Endodermal cell (in vitro differentiated cells): ENCODE measurements around the gene KMT5B. TPM values are rescaled to one million over a fixed set of nuclear protein-coding genes. Genes with fewer than 3 reads are reported as not detected.
A peak's percentile ranks its signal among the peaks of the same experiment; 100 is the strongest.

ENCODE experiments used
- DNase-seq: peaks from one replicate; pipeline ENCODE4 v3.0.0-alpha.2; 2017
- H3K27ac ChIP-seq: 2 replicates; pipeline ENCODE4 v1.5.1; 2013; ENCODE audit warnings: mild to moderate bottlenecking, low read depth, low read length, moderate library complexity
- H3K27me3 ChIP-seq: 2 replicates; pipeline ENCODE4 v1.6.1; 2013; ENCODE audit warnings: mild to moderate bottlenecking, low read length, moderate library complexity; ENCODE audit not compliant: insufficient read depth, control insufficient read depth, poor library complexity, severe bottlenecking
- H3K36me3 ChIP-seq: 2 replicates; pipeline ENCODE4 v1.7.0; 2013; ENCODE audit warnings: mild to moderate bottlenecking, low read length, moderate library complexity; ENCODE audit not compliant: control insufficient read depth, insufficient read depth
- H3K4me1 ChIP-seq: one replicate; pipeline ENCODE4 v1.7.0; 2013; ENCODE audit warnings: low read length; ENCODE audit not compliant: control insufficient read depth, insufficient read depth
- H3K4me3 ChIP-seq: 2 replicates; pipeline ENCODE4 v1.5.1; 2013; ENCODE audit warnings: mild to moderate bottlenecking, low read length, moderate library complexity
- H3K9ac ChIP-seq: 2 replicates; pipeline ENCODE4 v1.6.1; 2013; ENCODE audit warnings: mild to moderate bottlenecking, low read length, moderate library complexity; ENCODE audit not compliant: poor library complexity, severe bottlenecking; ENCODE audit errors: extremely low read depth
- H3K9me3 ChIP-seq: 2 replicates; pipeline ENCODE4 v1.6.1; 2013; ENCODE audit warnings: mild to moderate bottlenecking, low read length, moderate library complexity; ENCODE audit not compliant: control insufficient read depth
- H3K27ac Mint-ChIP-seq: 2 replicates; pipeline ENCODE4 v1.8.0; 2020; ENCODE audit warnings: mixed read lengths
- H3K27me3 Mint-ChIP-seq: 2 replicates; pipeline ENCODE4 v1.8.0; 2021; ENCODE audit warnings: mild to moderate bottlenecking, mixed read lengths; ENCODE audit not compliant: insufficient read depth
- H3K36me3 Mint-ChIP-seq: 2 replicates; pipeline ENCODE4 v1.8.0; 2020; ENCODE audit warnings: low read depth, mixed read lengths
- H3K4me1 Mint-ChIP-seq: 2 replicates; pipeline ENCODE4 v1.8.0; 2020; ENCODE audit warnings: mixed read lengths
- H3K4me3 Mint-ChIP-seq: 2 replicates; pipeline ENCODE4 v1.8.0; 2020; ENCODE audit warnings: mild to moderate bottlenecking, moderate library complexity, mixed read lengths
- H3K9me3 Mint-ChIP-seq: 2 replicates; pipeline ENCODE4 v1.8.0; 2020; ENCODE audit warnings: mild to moderate bottlenecking, mixed read lengths
- WGBS, 2 experiments: methylation state at CpG; one replicate each; pipeline versions ENCODE4 v1.1.5 to v1.1.7; 2013; ENCODE audit warnings: missing lambda C conversion rate in 2 of 2, mixed read lengths in 1 of 2; ENCODE audit not compliant: insufficient coverage in 1 of 2, insufficient read length in 1 of 2; 5-methylcytosine and 5-hydroxymethylcytosine counted together
- total RNA-seq, 2 donors: library from RNA; stranded (reverse); fragmentation: NEBNext Ultra II Directional in 1 of 2; extraction: Animal tissue kit (Norgen Biotek cat#: 25700) in 1 of 2; gene quantifications; 2 replicates in 1 of 2; 3 replicates in 1 of 2; pipeline ENCODE4 v1.2.1, GENCODE V29; 2021
- TF ChIP-seq, protein P1 (sequence below): fragments of 200-600 bp; sonication (generic); conservative IDR thresholded peaks from 2 replicates; pipeline ENCODE4 v1.5.0; 2021; ENCODE audit warnings: antibody characterized with exemption, mild to moderate bottlenecking

Gene KMT5B
- total RNA-seq, 2 donors from 2014 or later: 53.3 to 62.3 TPM

DNA sequence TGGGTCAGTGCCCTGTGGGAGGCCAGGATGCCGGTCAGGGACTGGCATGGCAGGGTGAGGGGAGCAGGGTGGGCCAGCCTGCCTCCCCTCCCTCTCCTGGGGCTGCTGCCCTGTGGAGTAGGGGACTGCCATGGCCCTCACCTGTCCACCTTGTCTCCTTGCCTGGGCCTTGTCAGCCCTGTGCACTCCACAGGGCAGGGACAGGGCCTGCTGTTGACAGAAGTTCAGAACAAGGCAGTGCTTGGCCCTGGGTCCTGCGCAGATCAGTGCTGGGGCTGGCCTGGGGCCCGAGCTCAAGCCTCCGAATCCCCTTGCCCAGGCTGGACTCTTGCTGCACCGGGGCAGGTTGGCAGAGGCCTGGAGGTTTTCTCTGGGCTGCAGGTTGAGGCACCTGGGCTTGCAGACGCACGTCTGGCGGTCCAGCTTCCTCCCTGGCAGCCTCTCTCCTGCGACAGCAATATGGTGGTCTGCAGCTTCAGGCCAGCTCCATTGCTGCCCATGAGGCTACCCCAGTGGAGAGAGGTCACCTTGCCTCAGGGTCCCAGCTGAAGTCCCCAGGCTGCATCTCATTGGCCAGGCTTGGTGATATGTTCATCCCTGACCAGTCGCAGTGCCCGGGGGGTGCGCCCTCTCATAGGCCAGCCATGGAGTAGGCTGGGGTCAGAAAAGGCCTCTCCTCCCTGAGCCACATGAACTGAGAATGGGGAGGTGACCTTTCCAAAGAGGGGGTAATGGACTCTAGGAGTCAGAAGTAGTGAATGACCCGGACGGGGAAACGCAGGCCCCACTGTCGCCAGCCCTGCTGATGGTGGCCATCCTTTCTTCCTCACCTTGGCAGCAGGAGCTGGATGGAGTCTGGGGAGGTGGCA, 70.4 kb downstream of the KMT5B start:
- no peak overlapping the region for H3K9ac ChIP-seq
- H3K9me3 Mint-ChIP-seq: peaks cover 1% of the 10 kb centered on the region
- H3K27me3 Mint-ChIP-seq: no peaks in the 10 kb centered on the region
- no peak overlapping the region for H3K27ac ChIP-seq
- H3K27me3 ChIP-seq: no peaks in the 10 kb centered on the region
- H3K36me3 Mint-ChIP-seq: no peaks in the 10 kb centered on the region
- no peaks in the 10 kb centered on the region for H3K9me3 ChIP-seq
- no peak for DNase-seq
- peaks cover 5% of the 10 kb centered on the region for H3K4me1 ChIP-seq
- H3K27ac Mint-ChIP-seq: no peak overlapping the region
- no peak overlapping the region for H3K4me3 Mint-ChIP-seq
- TF ChIP-seq, protein P1, sequence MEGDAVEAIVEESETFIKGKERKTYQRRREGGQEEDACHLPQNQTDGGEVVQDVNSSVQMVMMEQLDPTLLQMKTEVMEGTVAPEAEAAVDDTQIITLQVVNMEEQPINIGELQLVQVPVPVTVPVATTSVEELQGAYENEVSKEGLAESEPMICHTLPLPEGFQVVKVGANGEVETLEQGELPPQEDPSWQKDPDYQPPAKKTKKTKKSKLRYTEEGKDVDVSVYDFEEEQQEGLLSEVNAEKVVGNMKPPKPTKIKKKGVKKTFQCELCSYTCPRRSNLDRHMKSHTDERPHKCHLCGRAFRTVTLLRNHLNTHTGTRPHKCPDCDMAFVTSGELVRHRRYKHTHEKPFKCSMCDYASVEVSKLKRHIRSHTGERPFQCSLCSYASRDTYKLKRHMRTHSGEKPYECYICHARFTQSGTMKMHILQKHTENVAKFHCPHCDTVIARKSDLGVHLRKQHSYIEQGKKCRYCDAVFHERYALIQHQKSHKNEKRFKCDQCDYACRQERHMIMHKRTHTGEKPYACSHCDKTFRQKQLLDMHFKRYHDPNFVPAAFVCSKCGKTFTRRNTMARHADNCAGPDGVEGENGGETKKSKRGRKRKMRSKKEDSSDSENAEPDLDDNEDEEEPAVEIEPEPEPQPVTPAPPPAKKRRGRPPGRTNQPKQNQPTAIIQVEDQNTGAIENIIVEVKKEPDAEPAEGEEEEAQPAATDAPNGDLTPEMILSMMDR: no peak
- WGBS, 2 experiments: 88 to 100% methylated on average over 6 to 16 of the region's 16 CpGs
- H3K4me1 Mint-ChIP-seq: peaks cover 13% of the 10 kb centered on the region
- H3K4me3 ChIP-seq: no peak overlapping the region
- no peaks in the 10 kb centered on the region for H3K36me3 ChIP-seq

DNA sequence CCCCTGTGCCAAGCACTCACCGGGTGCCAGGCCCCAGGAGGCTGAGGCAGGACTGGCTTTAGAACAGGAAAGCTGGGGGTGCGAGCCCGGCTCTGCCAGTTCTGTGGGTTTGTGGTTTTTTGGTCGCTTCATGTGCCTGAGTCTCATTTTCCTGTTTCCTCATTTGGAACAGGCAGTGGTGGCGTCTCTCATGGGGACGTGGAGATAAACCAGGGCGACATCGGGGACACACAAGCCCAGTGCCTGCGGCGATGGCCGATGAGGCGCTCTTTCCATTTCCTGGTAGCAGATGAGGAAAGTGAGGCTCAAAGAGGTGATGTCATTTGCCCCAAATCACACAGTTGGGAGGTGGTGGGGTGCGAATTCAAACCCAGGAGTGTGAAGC, 71.1 kb downstream of the KMT5B start:
- no peak overlapping the region for H3K27ac Mint-ChIP-seq
- 92 to 99% methylated on average over 13 of the region's 13 CpGs for WGBS, 2 experiments
- H3K36me3 Mint-ChIP-seq: no peaks in the 10 kb centered on the region
- TF ChIP-seq, protein P1: no peak
- DNase-seq: peak; percentile 40
- no peaks in the 10 kb centered on the region for H3K27me3 ChIP-seq
- H3K27me3 Mint-ChIP-seq: no peaks in the 10 kb centered on the region
- no peak overlapping the region for H3K27ac ChIP-seq
- peaks cover 2% of the 10 kb centered on the region for H3K9me3 Mint-ChIP-seq
- H3K4me1 ChIP-seq: peaks cover 5% of the 10 kb centered on the region
- H3K9ac ChIP-seq: no peak overlapping the region
- H3K4me3 Mint-ChIP-seq: no peak overlapping the region
- H3K36me3 ChIP-seq: no peaks in the 10 kb centered on the region
- peaks cover 13% of the 10 kb centered on the region for H3K4me1 Mint-ChIP-seq
- no peak overlapping the region for H3K4me3 ChIP-seq
- H3K9me3 ChIP-seq: no peaks in the 10 kb centered on the region

DNA sequence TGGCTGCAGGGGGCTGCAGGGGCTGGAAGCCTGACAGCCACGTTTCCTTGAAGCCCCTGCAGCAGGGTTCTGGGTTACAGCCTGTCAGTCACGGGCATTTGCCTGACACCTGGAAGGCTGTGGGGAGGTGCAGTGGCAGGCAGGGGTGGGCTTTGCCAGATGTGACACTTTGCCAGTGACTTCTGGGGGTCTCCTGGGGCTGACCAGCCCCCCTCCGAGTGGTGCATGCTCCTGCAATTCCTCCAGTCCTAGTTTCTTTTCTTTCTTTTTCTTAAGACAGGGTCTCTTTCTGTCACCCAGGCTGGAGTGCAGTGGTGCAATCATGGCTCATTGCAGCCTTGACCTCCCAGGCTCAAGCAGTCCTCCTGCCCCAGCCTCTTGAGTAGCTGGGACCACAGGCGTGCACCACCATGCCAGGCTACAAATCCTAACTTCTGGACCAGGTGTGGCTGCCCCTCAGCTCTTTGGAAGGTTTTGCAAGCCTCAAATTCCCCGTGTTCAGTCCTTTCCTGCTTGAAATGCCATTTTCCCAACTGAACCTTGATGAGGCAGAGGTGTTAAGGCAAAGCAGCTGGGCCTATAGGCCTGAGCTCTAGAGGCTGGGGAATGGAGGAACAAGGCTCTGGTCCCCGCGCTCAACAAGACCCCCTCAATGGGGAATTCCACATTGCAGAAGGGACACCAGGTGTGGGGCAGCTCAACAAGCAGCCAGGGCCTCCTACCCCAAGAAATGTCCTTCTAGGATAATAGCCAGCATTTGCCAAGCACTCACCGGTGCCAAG, 71.7 kb downstream of the KMT5B start:
- Histone ChIP-seq H3K36me3 (no peaks in the 10 kb centered on the region), H3K27me3 (no peaks in the 10 kb centered on the region), H3K4me3 (no peak overlapping the region), H3K4me1 (peaks cover under 1% of the 10 kb centered on the region), H3K9ac (no peak overlapping the region), H3K27ac (no peak overlapping the region), H3K9me3 (no peaks in the 10 kb centered on the region)
- H3K27ac Mint-ChIP-seq: no peak overlapping the region
- H3K9me3 Mint-ChIP-seq: peaks cover 8% of the 10 kb centered on the region
- H3K36me3 Mint-ChIP-seq: no peaks in the 10 kb centered on the region
- H3K4me1 Mint-ChIP-seq: peaks cover 10% of the 10 kb centered on the region
- DNase-seq: peak; percentile 36
- no peaks in the 10 kb centered on the region for H3K27me3 Mint-ChIP-seq
- TF ChIP-seq, protein P1: no peak
- 84 to 88% methylated on average over 6 to 8 of the region's 8 CpGs for WGBS, 2 experiments
- no peak overlapping the region for H3K4me3 Mint-ChIP-seq
